GM23338 (cell line): ENCODE measurements around the gene TPGS1. TPM values are rescaled to one million over a fixed set of nuclear protein-coding genes. Genes with fewer than 3 reads are reported as not detected.

ENCODE experiments used
- ATAC-seq: fragments of 200-7000 bp; cut with Tn5 transposase; 3 replicates; pipeline ENCODE4 v1.9.1; 2020
- DNase-seq: peaks from one replicate; pipeline ENCODE4 v3.0.0-alpha.2; 2015; ENCODE audit warnings: low spot score
- H2AFZ ChIP-seq: fragments of 200-600 bp; sonication (generic); 2 replicates; pipeline ENCODE4 v1.8.0; 2016; ENCODE audit warnings: antibody characterized with exemption, mild to moderate bottlenecking, moderate library complexity
- H3F3A ChIP-seq: fragments of 200-600 bp; sonication (generic); replicated peaks from 2 replicates; pipeline ENCODE4 v1.8.0; 2017; ENCODE audit warnings: antibody characterized with exemption, mixed run types, low read depth
- H3K27ac ChIP-seq: fragments of 200-600 bp; sonication (generic); 2 replicates; pipeline ENCODE4 v1.6.1; 2016; ENCODE audit warnings: low read depth
- H3K27me3 ChIP-seq: fragments of 200-600 bp; sonication (generic); 2 replicates; pipeline ENCODE4 v1.8.0; 2016; ENCODE audit warnings: mild to moderate bottlenecking, mixed run types, moderate library complexity; ENCODE audit not compliant: insufficient read depth
- H3K36me3 ChIP-seq: fragments of 200-600 bp; sonication (generic); 2 replicates; pipeline ENCODE4 v1.8.0; 2016; ENCODE audit warnings: mild to moderate bottlenecking; ENCODE audit not compliant: insufficient read depth
- H3K4me1 ChIP-seq: fragments of 200-600 bp; sonication (generic); 2 replicates; pipeline ENCODE4 v1.8.0; 2016; ENCODE audit warnings: mild to moderate bottlenecking, moderate library complexity; ENCODE audit not compliant: insufficient read depth
- H3K4me2 ChIP-seq: fragments of 200-600 bp; sonication (generic); 2 replicates; pipeline ENCODE4 v1.7.1; 2017; ENCODE audit warnings: mixed run types
- H3K4me3 ChIP-seq: fragments of 200-600 bp; sonication (generic); 2 replicates; pipeline ENCODE4 v1.6.1; 2016; ENCODE audit warnings: mixed run types
- H3K79me2 ChIP-seq: fragments of 200-600 bp; sonication (generic); replicated peaks from 2 replicates; pipeline ENCODE4 v1.8.0; 2017; ENCODE audit warnings: mild to moderate bottlenecking; ENCODE audit not compliant: insufficient read depth
- H3K9me2 ChIP-seq: fragments of 200-600 bp; sonication (generic); 2 replicates; pipeline ENCODE4 v1.8.0; 2017; ENCODE audit not compliant: insufficient read depth
- H4K20me1 ChIP-seq: fragments of 200-600 bp; sonication (generic); replicated peaks from 2 replicates; pipeline ENCODE4 v1.8.0; 2017; ENCODE audit warnings: mild to moderate bottlenecking; ENCODE audit not compliant: insufficient read depth
- H3K27ac Mint-ChIP-seq: 2 replicates; pipeline ENCODE4 v1.8.0; 2020; ENCODE audit warnings: inconsistent platforms, mild to moderate bottlenecking, moderate library complexity, mixed read lengths
- H3K27me3 Mint-ChIP-seq: 3 replicates; pipeline ENCODE4 v1.8.0; 2022; ENCODE audit warnings: low read depth, mild to moderate bottlenecking, moderate library complexity, mixed read lengths, inconsistent platforms; ENCODE audit not compliant: insufficient read depth, poor library complexity
- H3K36me3 Mint-ChIP-seq: 3 replicates; pipeline ENCODE4 v1.8.0; 2021; ENCODE audit warnings: low read depth, mild to moderate bottlenecking, inconsistent platforms, moderate library complexity, mixed read lengths
- H3K4me1 Mint-ChIP-seq: 3 replicates; pipeline ENCODE4 v1.8.0; 2020; ENCODE audit warnings: mild to moderate bottlenecking, inconsistent platforms, mixed read lengths
- H3K4me3 Mint-ChIP-seq: 3 replicates; pipeline ENCODE4 v1.8.0; 2021; ENCODE audit warnings: moderate library complexity, mild to moderate bottlenecking, inconsistent platforms, mixed read lengths
- H3K9me3 Mint-ChIP-seq: 3 replicates; pipeline ENCODE4 v1.8.0; 2020; ENCODE audit warnings: moderate library complexity, mild to moderate bottlenecking, inconsistent platforms, mixed read lengths
- CREB1 ChIP-seq: fragments of 250-450 bp; sonication (Bioruptor Pico); IDR thresholded peaks from 2 replicates; pipeline ENCODE4 v1.5.0; 2020; ENCODE audit warnings: low read depth, mild to moderate bottlenecking, moderate library complexity
- CTCF ChIP-seq, 2 experiments: fragments of 200-600 bp in 1 of 2; sonication (generic) in 1 of 2; conservative IDR thresholded peaks; 2 replicates each; pipeline versions ENCODE4 v1.5.1 to v1.6.1; 2016 to 2017; ENCODE audit warnings: antibody characterized with exemption in 2 of 2, low read depth in 2 of 2, mild to moderate bottlenecking in 2 of 2, moderate library complexity in 1 of 2
- ETS1 ChIP-seq: IDR thresholded peaks from 2 replicates; pipeline ENCODE4 v1.6.1; 2016; ENCODE audit warnings: antibody characterized with exemption
- EZH2 ChIP-seq: fragments of 200-600 bp; sonication (generic); IDR thresholded peaks from one replicate; pipeline ENCODE4 v1.8.0; 2017; ENCODE audit warnings: antibody characterized with exemption, mild to moderate bottlenecking, low read depth; ENCODE audit not compliant: unreplicated experiment
- EZH2phosphoT487 ChIP-seq: fragments of 200-600 bp; sonication (generic); IDR thresholded peaks from one replicate; pipeline ENCODE4 v1.8.1; 2018; ENCODE audit warnings: antibody characterized with exemption; ENCODE audit not compliant: unreplicated experiment
- JUNB ChIP-seq: IDR thresholded peaks from one replicate; pipeline ENCODE4 v1.6.1; 2016; ENCODE audit warnings: antibody characterized with exemption; ENCODE audit not compliant: unreplicated experiment
- NANOG ChIP-seq: IDR thresholded peaks from 2 replicates; pipeline ENCODE4 v1.6.1; 2016; ENCODE audit warnings: antibody characterized with exemption, borderline replicate concordance
- POLR2AphosphoS5 ChIP-seq: IDR thresholded peaks from 2 replicates; pipeline ENCODE4 v1.6.1; 2016; ENCODE audit warnings: antibody characterized with exemption, low read depth
- REST ChIP-seq: IDR thresholded peaks from one replicate; pipeline ENCODE4 v1.6.1; 2018; ENCODE audit warnings: antibody characterized with exemption; ENCODE audit not compliant: unreplicated experiment
- STAT1 ChIP-seq: IDR thresholded peaks from one replicate; pipeline ENCODE4 v1.6.1; 2016; ENCODE audit warnings: antibody characterized with exemption; ENCODE audit not compliant: unreplicated experiment
- ZNF114 ChIP-seq: fragments of 250-450 bp; sonication (Bioruptor Pico); IDR thresholded peaks from 2 replicates; pipeline ENCODE4 v1.5.0; 2020; ENCODE audit warnings: mild to moderate bottlenecking, moderate library complexity
- ZNF331 ChIP-seq: fragments of 250-450 bp; sonication (Bioruptor Pico); IDR thresholded peaks from 2 replicates; pipeline ENCODE4 v1.5.0; 2020; ENCODE audit warnings: low read depth, mild to moderate bottlenecking, moderate library complexity
- polyA plus RNA-seq: library from polyadenylated mRNA; unstranded; fragments of >200 nt; fragmentation: Nextera tagmentation; extraction: Ambion mirVana; gene quantifications from 2 replicates; pipeline ENCODE4 v1.2.1, GENCODE V29; 2016
- total RNA-seq: library from RNA; depleted of rRNA; stranded (reverse); fragments of >200 nt; shearing (Covaris generic); gene quantifications from 2 replicates; pipeline ENCODE4 v1.2.3, GENCODE V29; 2014
- TF ChIP-seq, protein P1 (sequence below): fragments of 250-450 bp; sonication (Bioruptor Pico); IDR thresholded peaks from 2 replicates; pipeline ENCODE4 v1.5.0; 2020; ENCODE audit warnings: mild to moderate bottlenecking, moderate library complexity

The TPGS1 gene
- total and polyA plus RNA-seq, 2 experiments from 2014 or later: 11.9 to 38.4 TPM

GRCh38 chr19:542173-542866, 35.0 kb downstream of the TPGS1 start:
- no peak overlapping the region for H3K4me3 Mint-ChIP-seq
- ATAC-seq: no peak; the same call in 2 of the 3 replicates

More at GRCh38 chr19:542173-542866, 35.0 kb downstream of the TPGS1 start:
- H2AFZ ChIP-seq: no peak overlapping the region
- no peak overlapping the region for H3K27ac Mint-ChIP-seq
- no peaks in the 10 kb centered on the region for H3K4me1 ChIP-seq
- no peaks in the 10 kb centered on the region; the same call in none of the 2 replicates for H4K20me1 ChIP-seq
- H3K27me3 Mint-ChIP-seq: peaks cover under 1% of the 10 kb centered on the region
- no peaks in the 10 kb centered on the region; the same call in 1 of the 2 replicates for H3K79me2 ChIP-seq
- no peak for DNase-seq
- no peaks in the 10 kb centered on the region; the same call in 2 of the 3 replicates for H3K9me3 Mint-ChIP-seq
- H3F3A ChIP-seq: 0 out of 2 replicates have a peak, but pooled peaks cover 9% of the 10 kb centered on the region
- TF ChIP-seq ETS1 (no peak), ZNF331 (CRISPR knock-in tag) (no peak), EZH2 (no peak), EZH2phosphoT487 (no peak), JUNB (no peak), ZNF114 (CRISPR knock-in tag) (no peak), REST (no peak), CREB1 (CRISPR knock-in tag) (no peak), POLR2AphosphoS5 (no peak), STAT1 (no peak), NANOG (no peak), CTCF (conservative IDR thresholded peaks at IDR 0.05; ENCODE audit: low read depth in 2 of 2) (no peak)
- TF ChIP-seq, protein P1, sequence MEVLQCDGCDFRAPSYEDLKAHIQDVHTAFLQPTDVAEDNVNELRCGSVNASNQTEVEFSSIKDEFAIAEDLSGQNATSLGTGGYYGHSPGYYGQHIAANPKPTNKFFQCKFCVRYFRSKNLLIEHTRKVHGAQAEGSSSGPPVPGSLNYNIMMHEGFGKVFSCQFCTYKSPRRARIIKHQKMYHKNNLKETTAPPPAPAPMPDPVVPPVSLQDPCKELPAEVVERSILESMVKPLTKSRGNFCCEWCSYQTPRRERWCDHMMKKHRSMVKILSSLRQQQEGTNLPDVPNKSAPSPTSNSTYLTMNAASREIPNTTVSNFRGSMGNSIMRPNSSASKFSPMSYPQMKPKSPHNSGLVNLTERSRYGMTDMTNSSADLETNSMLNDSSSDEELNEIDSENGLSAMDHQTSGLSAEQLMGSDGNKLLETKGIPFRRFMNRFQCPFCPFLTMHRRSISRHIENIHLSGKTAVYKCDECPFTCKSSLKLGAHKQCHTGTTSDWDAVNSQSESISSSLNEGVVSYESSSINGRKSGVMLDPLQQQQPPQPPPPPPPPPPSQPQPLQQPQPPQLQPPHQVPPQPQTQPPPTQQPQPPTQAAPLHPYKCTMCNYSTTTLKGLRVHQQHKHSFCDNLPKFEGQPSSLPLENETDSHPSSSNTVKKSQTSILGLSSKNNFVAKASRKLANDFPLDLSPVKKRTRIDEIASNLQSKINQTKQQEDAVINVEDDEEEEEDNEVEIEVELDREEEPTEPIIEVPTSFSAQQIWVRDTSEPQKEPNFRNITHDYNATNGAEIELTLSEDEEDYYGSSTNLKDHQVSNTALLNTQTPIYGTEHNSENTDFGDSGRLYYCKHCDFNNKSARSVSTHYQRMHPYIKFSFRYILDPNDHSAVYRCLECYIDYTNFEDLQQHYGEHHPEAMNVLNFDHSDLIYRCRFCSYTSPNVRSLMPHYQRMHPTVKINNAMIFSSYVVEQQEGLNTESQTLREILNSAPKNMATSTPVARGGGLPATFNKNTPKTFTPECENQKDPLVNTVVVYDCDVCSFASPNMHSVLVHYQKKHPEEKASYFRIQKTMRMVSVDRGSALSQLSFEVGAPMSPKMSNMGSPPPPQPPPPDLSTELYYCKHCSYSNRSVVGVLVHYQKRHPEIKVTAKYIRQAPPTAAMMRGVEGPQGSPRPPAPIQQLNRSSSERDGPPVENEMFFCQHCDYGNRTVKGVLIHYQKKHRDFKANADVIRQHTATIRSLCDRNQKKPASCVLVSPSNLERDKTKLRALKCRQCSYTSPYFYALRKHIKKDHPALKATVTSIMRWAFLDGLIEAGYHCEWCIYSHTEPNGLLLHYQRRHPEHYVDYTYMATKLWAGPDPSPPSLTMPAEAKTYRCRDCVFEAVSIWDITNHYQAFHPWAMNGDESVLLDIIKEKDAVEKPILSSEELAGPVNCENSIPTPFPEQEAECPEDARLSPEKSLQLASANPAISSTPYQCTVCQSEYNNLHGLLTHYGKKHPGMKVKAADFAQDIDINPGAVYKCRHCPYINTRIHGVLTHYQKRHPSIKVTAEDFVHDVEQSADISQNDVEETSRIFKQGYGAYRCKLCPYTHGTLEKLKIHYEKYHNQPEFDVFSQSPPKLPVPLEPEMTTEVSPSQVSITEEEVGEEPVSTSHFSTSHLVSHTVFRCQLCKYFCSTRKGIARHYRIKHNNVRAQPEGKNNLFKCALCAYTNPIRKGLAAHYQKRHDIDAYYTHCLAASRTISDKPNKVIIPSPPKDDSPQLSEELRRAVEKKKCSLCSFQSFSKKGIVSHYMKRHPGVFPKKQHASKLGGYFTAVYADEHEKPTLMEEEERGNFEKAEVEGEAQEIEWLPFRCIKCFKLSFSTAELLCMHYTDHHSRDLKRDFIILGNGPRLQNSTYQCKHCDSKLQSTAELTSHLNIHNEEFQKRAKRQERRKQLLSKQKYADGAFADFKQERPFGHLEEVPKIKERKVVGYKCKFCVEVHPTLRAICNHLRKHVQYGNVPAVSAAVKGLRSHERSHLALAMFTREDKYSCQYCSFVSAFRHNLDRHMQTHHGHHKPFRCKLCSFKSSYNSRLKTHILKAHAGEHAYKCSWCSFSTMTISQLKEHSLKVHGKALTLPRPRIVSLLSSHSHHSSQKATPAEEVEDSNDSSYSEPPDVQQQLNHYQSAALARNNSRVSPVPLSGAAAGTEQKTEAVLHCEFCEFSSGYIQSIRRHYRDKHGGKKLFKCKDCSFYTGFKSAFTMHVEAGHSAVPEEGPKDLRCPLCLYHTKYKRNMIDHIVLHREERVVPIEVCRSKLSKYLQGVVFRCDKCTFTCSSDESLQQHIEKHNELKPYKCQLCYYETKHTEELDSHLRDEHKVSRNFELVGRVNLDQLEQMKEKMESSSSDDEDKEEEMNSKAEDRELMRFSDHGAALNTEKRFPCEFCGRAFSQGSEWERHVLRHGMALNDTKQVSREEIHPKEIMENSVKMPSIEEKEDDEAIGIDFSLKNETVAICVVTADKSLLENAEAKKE (CRISPR knock-in tag): no peak
- H3K36me3 Mint-ChIP-seq: peaks cover 17% of the 10 kb centered on the region
- H3K4me1 Mint-ChIP-seq: no peaks in the 10 kb centered on the region
- no peak overlapping the region for H3K4me2 ChIP-seq
- H3K4me3 ChIP-seq: no peak overlapping the region
- no peaks in the 10 kb centered on the region for H3K27me3 ChIP-seq
- H3K27ac ChIP-seq: peak overlapping the region; percentile 50; the same call in 1 of the 2 replicates
- H3K9me2 ChIP-seq: no peaks in the 10 kb centered on the region
- no peaks in the 10 kb centered on the region for H3K36me3 ChIP-seq
